Measurements from ENCODE around the gene ZSWIM5.
"Not testable (repeated sequence)": the region's sequence is repeated elsewhere in the genome, so short reads cannot be mapped to it uniquely, and the experiment has no call there.

ZSWIM5 gene

GRCh38 chr1:45116820-45117219 lies 89.6 kb downstream of the ZSWIM5 start:
- H3K4me3 ChIP-seq (ENCODE audit: insufficient read depth, low read depth, low read length) = no peak overlapping the region

DNA sequence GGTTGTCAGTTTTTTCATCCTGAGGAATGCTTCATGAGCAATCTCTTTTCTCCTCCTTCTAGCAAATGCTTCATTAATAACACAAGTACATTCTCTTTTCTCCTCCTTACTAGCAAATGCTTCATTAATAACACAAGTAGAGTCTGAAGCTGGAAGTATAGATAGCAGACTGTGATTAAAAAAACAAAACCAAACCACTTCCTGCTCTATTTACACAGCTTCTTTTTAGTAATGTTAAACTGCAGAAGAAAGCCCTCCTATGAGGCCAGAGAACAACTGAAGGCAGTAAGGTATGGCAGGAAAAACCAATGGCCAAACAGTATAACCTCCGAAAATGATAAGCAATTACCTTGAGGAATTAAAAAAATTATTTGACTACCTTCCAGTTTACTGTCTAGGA lies 90.1 kb downstream of the ZSWIM5 start:
- no peaks in the 10 kb centered on the region for H3K36me3 ChIP-seq (ENCODE audit: control insufficient read depth, insufficient read depth, low read length)
- no peak overlapping the region for H3K4me3 ChIP-seq (ENCODE audit: insufficient read depth, low read depth, low read length)
- no peaks in the 10 kb centered on the region for H3K4me1 ChIP-seq (ENCODE audit: control insufficient read depth, insufficient read depth, low read length)
- no peak overlapping the region for H3K27ac ChIP-seq (ENCODE audit: insufficient read depth, low read depth, low read length, poor library complexity, severe bottlenecking)
- 96 to 100% methylated on average over 1 of the region's 1 CpG for WGBS, 2 experiments
- no peaks in the 10 kb centered on the region for H3K9me3 ChIP-seq (ENCODE audit: control insufficient read depth, low read length)
- H3K27me3 ChIP-seq (ENCODE audit: control insufficient read depth, insufficient read depth, low read length, poor library complexity, severe bottlenecking) = no peaks in the 10 kb centered on the region

More at GRCh38 chr1:45116820-45117219, 89.6 kb downstream of the ZSWIM5 start:
- Histone ChIP-seq H3K36me3 (ENCODE audit: control insufficient read depth, insufficient read depth, low read length) (no peaks in the 10 kb centered on the region), H3K9me3 (ENCODE audit: control insufficient read depth, low read length) (no peaks in the 10 kb centered on the region), H3K27me3 (ENCODE audit: control insufficient read depth, insufficient read depth, low read length, poor library complexity, severe bottlenecking) (no peaks in the 10 kb centered on the region), H3K27ac (ENCODE audit: insufficient read depth, low read depth, low read length, poor library complexity, severe bottlenecking) (no peak overlapping the region), H3K4me1 (ENCODE audit: control insufficient read depth, insufficient read depth, low read length) (no peaks in the 10 kb centered on the region)
- 80% methylated on average over 2 of the region's 2 CpGs; no CpG with 5 or more reads in 1 of the 2 experiments for WGBS, 2 experiments

DNA sequence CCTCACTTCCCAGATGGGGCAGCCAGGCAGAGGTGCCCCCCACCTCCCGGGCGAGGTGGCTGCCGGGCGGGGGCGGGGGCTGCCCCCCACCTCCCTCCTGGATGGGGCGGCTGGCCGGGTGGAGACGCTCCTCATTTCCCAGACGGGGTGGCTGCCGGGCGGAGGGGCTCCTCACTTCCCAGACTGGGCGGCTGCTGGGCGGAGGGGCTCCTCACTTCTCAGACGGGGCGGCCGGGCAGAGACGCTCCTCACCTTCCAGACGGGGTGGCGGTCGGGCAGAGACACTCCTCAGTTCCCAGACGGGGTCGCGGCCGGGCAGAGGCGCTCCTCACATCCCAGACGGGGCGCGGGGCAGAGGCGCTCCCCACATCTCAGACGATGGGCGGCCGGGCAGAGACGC lies 91.2 kb downstream of the ZSWIM5 start:
- not testable (repeated sequence) for H3K36me3 ChIP-seq (ENCODE audit: control insufficient read depth, insufficient read depth, low read length); H3K9me3 ChIP-seq (ENCODE audit: control insufficient read depth, low read length); H3K27ac ChIP-seq (ENCODE audit: insufficient read depth, low read depth, low read length, poor library complexity, severe bottlenecking); H3K27me3 ChIP-seq (ENCODE audit: control insufficient read depth, insufficient read depth, low read length, poor library complexity, severe bottlenecking); H3K4me1 ChIP-seq (ENCODE audit: control insufficient read depth, insufficient read depth, low read length); H3K4me3 ChIP-seq (ENCODE audit: insufficient read depth, low read depth, low read length)
- WGBS, 2 experiments = 95 to 97% methylated on average over 33 of the region's 33 CpGs

DNA sequence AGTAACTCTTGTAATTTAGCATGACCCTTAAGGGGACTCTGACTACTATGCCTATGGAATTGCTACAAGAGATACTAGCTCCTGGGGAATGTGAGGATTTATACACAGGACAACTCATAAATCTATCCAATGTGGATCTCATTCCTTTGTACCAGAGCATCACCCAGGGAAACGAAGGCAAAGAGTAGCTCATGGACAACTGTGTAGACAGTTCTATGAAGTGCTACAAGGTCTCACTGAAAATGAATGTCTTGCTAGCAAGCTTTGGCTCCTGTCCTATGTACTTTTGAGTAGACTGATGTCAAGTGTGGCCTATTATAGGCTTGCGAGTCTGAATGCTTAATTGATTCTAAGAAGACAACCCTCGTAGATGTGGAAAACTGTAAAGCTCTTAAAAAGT lies 93.7 kb downstream of the ZSWIM5 start:
- Histone ChIP-seq H3K27me3 (ENCODE audit: control insufficient read depth, insufficient read depth, low read length, poor library complexity, severe bottlenecking) (no peaks in the 10 kb centered on the region), H3K27ac (ENCODE audit: insufficient read depth, low read depth, low read length, poor library complexity, severe bottlenecking) (no peak overlapping the region), H3K36me3 (ENCODE audit: control insufficient read depth, insufficient read depth, low read length) (no peaks in the 10 kb centered on the region), H3K4me1 (ENCODE audit: control insufficient read depth, insufficient read depth, low read length) (no peaks in the 10 kb centered on the region), H3K4me3 (ENCODE audit: insufficient read depth, low read depth, low read length) (no peak overlapping the region), H3K9me3 (ENCODE audit: control insufficient read depth, low read length) (no peaks in the 10 kb centered on the region)
- 90 to 93% methylated on average over 2 to 3 of the region's 3 CpGs for WGBS, 2 experiments

DNA sequence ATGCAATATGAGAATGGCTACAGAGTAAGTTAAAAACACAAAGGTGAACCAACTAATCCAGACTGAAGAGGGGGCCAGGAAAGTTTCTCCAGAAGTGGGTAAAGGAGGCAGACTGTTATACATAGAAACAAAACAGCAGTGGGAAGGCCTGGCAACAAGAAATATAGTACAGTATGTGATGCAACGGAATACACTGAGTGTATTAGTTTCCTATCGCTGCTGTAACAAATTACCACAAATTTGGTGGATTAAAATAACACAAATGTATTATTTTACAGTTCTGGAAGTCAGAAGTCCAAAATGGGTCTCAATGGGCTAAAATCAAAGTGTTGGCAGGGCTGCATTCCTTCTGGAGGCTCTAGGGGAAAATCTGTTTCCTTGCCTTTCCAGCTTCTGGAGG lies 95.2 kb downstream of the ZSWIM5 start:
- WGBS, 2 experiments = 96 to 100% methylated on average over 2 of the region's 2 CpGs

DNA sequence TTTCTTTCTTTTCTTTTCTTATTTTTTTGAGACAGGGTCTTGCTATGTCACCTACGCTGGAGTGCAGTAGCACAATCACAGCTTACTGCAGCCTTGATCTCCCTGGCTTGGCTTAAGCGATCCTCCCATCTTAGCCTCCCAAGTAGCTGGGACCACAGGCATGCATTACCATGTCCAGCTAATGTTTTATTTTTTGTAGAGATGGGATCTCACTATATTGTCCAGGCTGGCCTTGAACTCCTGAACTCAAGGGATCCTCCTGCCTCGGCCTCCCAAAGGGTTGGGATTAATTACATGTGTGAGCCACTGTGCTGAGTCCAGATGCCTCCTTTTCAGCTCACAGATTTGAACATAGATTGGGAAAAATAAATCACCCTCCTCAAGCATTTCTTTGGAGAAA lies 98.6 kb downstream of the ZSWIM5 start:
- H3K27ac ChIP-seq (ENCODE audit: insufficient read depth, low read depth, low read length, poor library complexity, severe bottlenecking) = no peak overlapping the region
- H3K4me1 ChIP-seq (ENCODE audit: control insufficient read depth, insufficient read depth, low read length) = no peaks in the 10 kb centered on the region
- H3K27me3 ChIP-seq (ENCODE audit: control insufficient read depth, insufficient read depth, low read length, poor library complexity, severe bottlenecking) = no peaks in the 10 kb centered on the region
- no peaks in the 10 kb centered on the region for H3K36me3 ChIP-seq (ENCODE audit: control insufficient read depth, insufficient read depth, low read length)
- WGBS, 2 experiments = 94 to 96% methylated on average over 3 of the region's 3 CpGs
- no peaks in the 10 kb centered on the region for H3K9me3 ChIP-seq (ENCODE audit: control insufficient read depth, low read length)
- no peak overlapping the region for H3K4me3 ChIP-seq (ENCODE audit: insufficient read depth, low read depth, low read length)

More for the DNA sequence above, 95.2 kb downstream of the ZSWIM5 start:
- H3K4me1 ChIP-seq (ENCODE audit: control insufficient read depth, insufficient read depth, low read length) = no peaks in the 10 kb centered on the region
- no peak overlapping the region for H3K4me3 ChIP-seq (ENCODE audit: insufficient read depth, low read depth, low read length)
- H3K27ac ChIP-seq (ENCODE audit: insufficient read depth, low read depth, low read length, poor library complexity, severe bottlenecking) = no peak overlapping the region
- no peaks in the 10 kb centered on the region for H3K27me3 ChIP-seq (ENCODE audit: control insufficient read depth, insufficient read depth, low read length, poor library complexity, severe bottlenecking)
- no peaks in the 10 kb centered on the region for H3K36me3 ChIP-seq (ENCODE audit: control insufficient read depth, insufficient read depth, low read length)
- no peaks in the 10 kb centered on the region for H3K9me3 ChIP-seq (ENCODE audit: control insufficient read depth, low read length)

DNA sequence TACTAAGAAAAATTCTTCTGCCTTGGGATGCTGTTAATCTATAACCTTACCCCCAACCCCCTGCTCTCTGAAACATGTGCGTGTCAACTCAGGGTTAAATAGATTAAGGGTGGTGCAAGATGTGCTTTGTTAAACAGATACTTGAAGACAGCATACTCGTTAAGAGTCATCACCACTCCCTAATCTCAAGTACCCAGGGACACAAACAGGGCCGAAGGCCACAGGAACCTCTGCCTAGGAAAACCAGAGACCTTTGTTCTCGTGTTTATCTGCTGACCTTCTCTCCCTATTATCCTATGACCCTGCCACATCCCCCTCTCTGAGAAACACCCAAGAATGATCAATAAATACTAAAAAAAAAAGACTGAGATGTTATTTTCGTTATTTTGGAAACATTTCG lies 99.5 kb downstream of the ZSWIM5 start:
- not testable (repeated sequence) for H3K4me1 ChIP-seq (ENCODE audit: control insufficient read depth, insufficient read depth, low read length); H3K36me3 ChIP-seq (ENCODE audit: control insufficient read depth, insufficient read depth, low read length); H3K27ac ChIP-seq (ENCODE audit: insufficient read depth, low read depth, low read length, poor library complexity, severe bottlenecking); H3K4me3 ChIP-seq (ENCODE audit: insufficient read depth, low read depth, low read length); H3K27me3 ChIP-seq (ENCODE audit: control insufficient read depth, insufficient read depth, low read length, poor library complexity, severe bottlenecking); H3K9me3 ChIP-seq (ENCODE audit: control insufficient read depth, low read length)
- 96 to 100% methylated on average over 1 to 5 of the region's 6 CpGs for WGBS, 2 experiments

DNA sequence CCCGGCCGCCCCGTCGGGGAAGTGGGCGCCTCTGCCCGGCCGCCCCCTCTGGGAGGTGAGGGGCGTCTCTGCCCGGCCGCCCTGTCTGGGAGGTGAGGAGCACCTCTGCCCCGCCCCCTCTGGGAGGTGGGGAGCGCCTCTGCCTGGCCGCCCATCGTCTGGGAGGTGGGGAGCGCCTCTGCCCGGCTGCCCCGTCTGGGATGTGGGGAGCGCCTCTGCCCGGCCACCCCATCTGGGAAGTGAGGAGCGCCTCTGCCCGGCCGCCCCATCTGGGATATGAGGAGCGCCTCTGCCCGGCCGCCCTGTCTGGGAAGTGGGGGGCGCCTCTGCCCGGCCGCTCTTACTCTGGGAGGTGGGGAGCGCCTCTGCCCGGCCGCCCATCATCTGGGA lies 100.3 kb downstream of the ZSWIM5 start:
- not testable (repeated sequence) for H3K36me3 ChIP-seq (ENCODE audit: control insufficient read depth, insufficient read depth, low read length); H3K4me3 ChIP-seq (ENCODE audit: insufficient read depth, low read depth, low read length); H3K27me3 ChIP-seq (ENCODE audit: control insufficient read depth, insufficient read depth, low read length, poor library complexity, severe bottlenecking); H3K27ac ChIP-seq (ENCODE audit: insufficient read depth, low read depth, low read length, poor library complexity, severe bottlenecking); H3K4me1 ChIP-seq (ENCODE audit: control insufficient read depth, insufficient read depth, low read length); H3K9me3 ChIP-seq (ENCODE audit: control insufficient read depth, low read length)
- 95 to 97% methylated on average over 31 of the region's 31 CpGs for WGBS, 2 experiments

DNA sequence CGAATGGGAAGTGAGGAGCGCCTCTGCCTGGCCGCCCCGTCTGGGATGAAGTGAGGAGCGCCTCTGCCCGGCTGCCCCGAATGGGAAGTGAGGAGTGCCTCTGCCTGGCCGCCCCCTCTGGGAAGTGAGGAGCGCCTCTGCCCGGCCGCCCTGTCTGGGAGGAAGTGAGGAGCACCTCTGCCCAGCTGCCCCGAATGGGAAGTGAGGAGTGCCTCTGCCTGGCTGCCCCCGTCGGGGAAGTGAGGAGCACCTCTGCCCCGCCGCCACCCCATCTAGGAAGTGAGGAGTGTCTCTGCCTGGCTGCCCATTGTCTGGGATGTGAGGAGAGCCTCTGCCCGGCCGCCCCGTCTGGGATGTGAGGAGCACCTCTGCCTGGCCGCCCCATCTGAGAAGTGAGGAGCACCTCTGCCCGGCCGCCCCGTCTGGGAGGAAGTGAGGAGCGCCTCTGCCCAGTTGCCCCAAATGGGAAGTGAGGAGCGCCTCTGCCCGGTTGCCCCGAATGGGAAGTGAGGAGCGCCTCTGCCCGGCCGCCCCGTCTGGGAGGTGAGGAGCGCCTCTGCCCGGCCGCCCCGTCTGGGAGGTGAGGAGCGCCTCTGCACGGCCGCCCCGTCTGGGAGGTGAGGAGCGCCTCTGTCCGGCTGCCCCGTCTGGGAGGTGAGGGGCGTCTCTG lies 100.8 kb downstream of the ZSWIM5 start:
- 96 to 97% methylated on average over 43 of the region's 43 CpGs for WGBS, 2 experiments
- H3K9me3 ChIP-seq (ENCODE audit: control insufficient read depth, low read length) = not testable (repeated sequence)

DNA sequence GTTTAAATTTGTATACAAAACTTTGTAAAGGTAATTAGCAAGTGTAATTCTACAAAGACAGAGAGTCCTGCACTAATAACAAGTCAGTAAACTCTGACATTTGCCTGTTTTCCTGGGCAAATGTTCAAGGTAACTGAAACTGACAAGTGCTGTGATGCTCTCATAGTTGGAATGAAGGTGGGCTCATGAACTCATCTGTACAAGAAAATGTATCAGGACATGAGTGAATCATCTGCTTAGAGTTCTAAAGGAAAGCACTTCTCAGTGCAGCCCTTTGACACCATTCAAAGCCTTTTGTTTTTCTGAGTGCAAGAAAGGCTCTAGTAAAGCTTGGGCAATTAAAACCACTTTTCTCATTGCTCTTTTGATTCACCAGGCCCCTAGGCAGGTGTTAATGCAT lies 102.9 kb downstream of the ZSWIM5 start:
- H3K4me3 ChIP-seq (ENCODE audit: insufficient read depth, low read depth, low read length) = no peak overlapping the region
- H3K9me3 ChIP-seq (ENCODE audit: control insufficient read depth, low read length) = no peaks in the 10 kb centered on the region
- H3K4me1 ChIP-seq (ENCODE audit: control insufficient read depth, insufficient read depth, low read length) = no peaks in the 10 kb centered on the region
- H3K27me3 ChIP-seq (ENCODE audit: control insufficient read depth, insufficient read depth, low read length, poor library complexity, severe bottlenecking) = no peaks in the 10 kb centered on the region
- no peaks in the 10 kb centered on the region for H3K36me3 ChIP-seq (ENCODE audit: control insufficient read depth, insufficient read depth, low read length)
- H3K27ac ChIP-seq (ENCODE audit: insufficient read depth, low read depth, low read length, poor library complexity, severe bottlenecking) = no peak overlapping the region

More for the DNA sequence above, 100.8 kb downstream of the ZSWIM5 start:
- H3K4me3 ChIP-seq (ENCODE audit: insufficient read depth, low read depth, low read length); H3K4me1 ChIP-seq (ENCODE audit: control insufficient read depth, insufficient read depth, low read length); H3K36me3 ChIP-seq (ENCODE audit: control insufficient read depth, insufficient read depth, low read length); H3K27me3 ChIP-seq (ENCODE audit: control insufficient read depth, insufficient read depth, low read length, poor library complexity, severe bottlenecking); H3K27ac ChIP-seq (ENCODE audit: insufficient read depth, low read depth, low read length, poor library complexity, severe bottlenecking): not testable (repeated sequence)

- Histone ChIP-seq H3K36me3 (ENCODE audit: control insufficient read depth, insufficient read depth, low read length) (no peaks in the 10 kb centered on the region), H3K27ac (ENCODE audit: insufficient read depth, low read depth, low read length, poor library complexity, severe bottlenecking) (no peak overlapping the region), H3K4me3 (ENCODE audit: insufficient read depth, low read depth, low read length) (no peak overlapping the region), H3K27me3 (ENCODE audit: control insufficient read depth, insufficient read depth, low read length, poor library complexity, severe bottlenecking) (no peaks in the 10 kb centered on the region), H3K4me1 (ENCODE audit: control insufficient read depth, insufficient read depth, low read length) (no peaks in the 10 kb centered on the region), H3K9me3 (ENCODE audit: control insufficient read depth, low read length) (no peaks in the 10 kb centered on the region)
Measured at GRCh38 chr1:45101947-45102346, 104.5 kb downstream of the ZSWIM5 start.

Data from ectodermal cell (in vitro differentiated cells).